SW 1271 (cell line): Measurements from ENCODE around the gene MICU2.

Experiments used
- DNase-seq, 2 experiments: peaks; one replicate each; lab custom pipeline; 2025; lab: John Stamatoyannopoulos, UW

Gene MICU2

GRCh38 chr13:21483748-21484147 lies 120.2 kb downstream of the MICU2 start:
- no peak for DNase-seq

- no peak for DNase-seq
These were observed 122.6 kb downstream of the MICU2 start for GRCh38 chr13:21481359-21481758.

- DNase-seq, result peak in 1 of 2 experiments; percentile 54
These were observed 124.8 kb downstream of the MICU2 start for GRCh38 chr13:21478881-21479808.

GRCh38 chr13:21476893-21477472 lies 127.0 kb downstream of the MICU2 start:
- DNase-seq, result peak; percentile 4 to 48

- DNase-seq, result no peak
These were observed 128.9 kb downstream of the MICU2 start for GRCh38 chr13:21475115-21475514.

- no peak for DNase-seq
These were observed 133.2 kb downstream of the MICU2 start for GRCh38 chr13:21470785-21471184.

GRCh38 chr13:21466527-21466926 lies 137.4 kb downstream of the MICU2 start:
- no peak for DNase-seq

GRCh38 chr13:21465710-21466160 lies 138.2 kb downstream of the MICU2 start:
- no peak for DNase-seq

GRCh38 chr13:21463424-21463823 lies 140.5 kb downstream of the MICU2 start:
- DNase-seq, result no peak

- no peak for DNase-seq
These were observed 142.8 kb downstream of the MICU2 start for GRCh38 chr13:21461131-21461530.

GRCh38 chr13:21458813-21459701 lies 144.9 kb downstream of the MICU2 start, which contains the start of gene ZDHHC20:
ZDHHC20 (minus strand) TSS chr13:21459303; CDS start chr13:21459171, 132 bp downstream.
- DNase-seq, result peak; percentile 50 to 69

- no peak for DNase-seq
These were observed 145.5 kb downstream of the MICU2 start for GRCh38 chr13:21458451-21458812.

GRCh38 chr13:21453387-21454081 lies 150.4 kb downstream of the MICU2 start:
- no peak for DNase-seq

GRCh38 chr13:21450936-21451335 lies 153.0 kb downstream of the MICU2 start:
- no peak for DNase-seq

GRCh38 chr13:21446656-21447055 lies 157.3 kb downstream of the MICU2 start:
- DNase-seq, result no peak

GRCh38 chr13:21445759-21446158 lies 158.2 kb downstream of the MICU2 start:
- no peak for DNase-seq

GRCh38 chr13:21443171-21443570 lies 160.8 kb downstream of the MICU2 start:
- no peak for DNase-seq
